ENCODE results near the gene KLHL29. TPM values are rescaled to one million over a fixed set of nuclear protein-coding genes. Genes with fewer than 3 reads are reported as not detected.

KLHL29 gene
- total and polyA plus RNA-seq, 4 experiments from 2014 or later, result 0.24 to 2.4 (median 1.9) TPM; not detected in 1

DNA sequence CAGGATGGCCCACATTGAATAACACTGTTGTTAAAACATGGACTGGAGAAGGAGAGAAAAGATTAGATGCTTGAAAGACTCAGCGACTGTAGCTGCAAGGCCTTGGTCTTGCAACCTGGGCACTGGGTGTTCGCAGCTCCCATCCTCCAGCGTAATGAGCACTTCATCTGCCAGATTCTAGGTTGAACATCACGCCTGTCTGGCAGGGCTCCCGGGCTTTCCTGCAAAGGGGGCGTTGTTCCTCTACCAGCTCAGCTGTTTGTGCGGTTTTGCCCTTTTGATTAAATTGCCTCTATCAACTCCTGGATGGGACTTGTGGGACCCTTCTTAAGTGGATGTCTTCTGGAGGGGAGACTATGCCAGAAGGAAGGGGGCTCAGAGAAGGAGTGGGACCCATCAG is 215.4 kb downstream of the KLHL29 start:
- peaks cover under 1 to 3% of the 10 kb centered on the region in 2 donors for H3K27me3 Mint-ChIP-seq
- no peak overlapping the region for H3K27ac ChIP-seq (ENCODE audit: low read depth, low read length)
- H3K36me3 ChIP-seq (ENCODE audit: insufficient read depth, low read length), result no peaks in the 10 kb centered on the region
- peaks cover 0 to 2% (median 0%) of the 10 kb centered on the region in 8 donors for H3K9me3 Mint-ChIP-seq
- no peak overlapping the region for H3K27ac Mint-ChIP-seq
- DNase-seq, result no peak
- no peaks in the 10 kb centered on the region for H3K4me1 ChIP-seq (ENCODE audit: insufficient read depth, low read length)
- intact Hi-C loops (cut with micrococcal nuclease), result no loop called here
- H3K9me3 ChIP-seq (ENCODE audit: control insufficient read depth in 1 of 2, low read length in 2 of 2), result no peaks in the 10 kb centered on the region
- ChIA-PET POLR2A (ENCODE audit: partially characterized antibody) (no interaction called here), CTCF (ENCODE audit: partially characterized antibody) (no interaction called here)
- no peaks in the 10 kb centered on the region for H3K27me3 ChIP-seq (ENCODE audit: insufficient read depth, low read length)
- no peak overlapping the region for H3K4me3 ChIP-seq (ENCODE audit: low read length in 2 of 2)
- no peak overlapping the region for H3K4me3 Mint-ChIP-seq
- no peaks in the 10 kb centered on the region for H3K4me1 Mint-ChIP-seq
- H3K36me3 Mint-ChIP-seq, result no peaks in the 10 kb centered on the region

GRCh38 chr2:23601301-23601965 is 216.5 kb downstream of the KLHL29 start:
- POLR2A ChIA-PET (ENCODE audit: partially characterized antibody), result no interaction called here
- H3K36me3 ChIP-seq (ENCODE audit: insufficient read depth, low read length), result no peaks in the 10 kb centered on the region
- Mint-ChIP-seq H3K36me3 (no peaks in the 10 kb centered on the region), H3K4me3 (no peak overlapping the region), H3K27ac (no peak overlapping the region), H3K27me3 (peaks cover 0 to 1% of the 10 kb centered on the region in 2 donors), H3K9me3 (peaks cover 0 to 12% (median 5%) of the 10 kb centered on the region in 8 donors), H3K4me1 (no peaks in the 10 kb centered on the region)
- intact Hi-C loops (cut with micrococcal nuclease), result no loop called here
- H3K4me3 ChIP-seq (ENCODE audit: low read length in 2 of 2), result no peak overlapping the region
- no peak for DNase-seq
- H3K27ac ChIP-seq (ENCODE audit: low read depth, low read length), result no peak overlapping the region
- CTCF ChIA-PET (ENCODE audit: partially characterized antibody), result no interaction called here
- no peaks in the 10 kb centered on the region for H3K27me3 ChIP-seq (ENCODE audit: insufficient read depth, low read length)
- H3K4me1 ChIP-seq (ENCODE audit: insufficient read depth, low read length), result no peaks in the 10 kb centered on the region
- no peaks in the 10 kb centered on the region for H3K9me3 ChIP-seq (ENCODE audit: control insufficient read depth in 1 of 2, low read length in 2 of 2)

DNA sequence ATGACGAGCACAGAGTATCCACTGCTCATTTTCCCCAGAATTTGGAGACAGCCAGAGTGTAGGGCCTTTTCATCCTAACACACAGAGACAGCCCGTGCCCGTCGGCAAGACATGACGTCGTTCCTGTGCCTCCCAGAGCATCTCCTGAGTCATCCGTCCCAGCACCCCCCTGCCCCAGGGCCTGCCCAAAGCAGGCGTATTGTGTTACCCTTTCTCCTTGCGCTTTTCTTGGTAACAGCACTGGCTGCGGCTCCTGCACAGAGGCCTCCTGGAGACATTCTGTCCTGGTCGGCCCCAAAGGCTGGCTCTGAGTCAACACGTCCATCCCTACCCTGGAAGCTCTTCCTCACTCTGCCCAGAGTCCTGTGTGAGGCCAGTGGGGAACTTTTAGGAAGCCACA is 217.1 kb downstream of the KLHL29 start:
- POLR2A ChIA-PET (ENCODE audit: partially characterized antibody), result no interaction called here
- no peak overlapping the region for H3K27ac ChIP-seq (ENCODE audit: low read depth, low read length)
- H3K4me1 Mint-ChIP-seq, result no peaks in the 10 kb centered on the region
- no peaks in the 10 kb centered on the region for H3K27me3 ChIP-seq (ENCODE audit: insufficient read depth, low read length)
- H3K4me3 Mint-ChIP-seq, result no peak overlapping the region
- CTCF ChIA-PET (ENCODE audit: partially characterized antibody), result no interaction called here
- H3K36me3 ChIP-seq (ENCODE audit: insufficient read depth, low read length), result no peaks in the 10 kb centered on the region
- H3K36me3 Mint-ChIP-seq, result no peaks in the 10 kb centered on the region
- no peak for DNase-seq
- intact Hi-C loops (cut with micrococcal nuclease), result no loop called here
- H3K27ac Mint-ChIP-seq, result no peak overlapping the region
- no peak overlapping the region for H3K4me3 ChIP-seq (ENCODE audit: low read length in 2 of 2)
- H3K9me3 ChIP-seq (ENCODE audit: control insufficient read depth in 1 of 2, low read length in 2 of 2), result peaks cover 0 to 4% of the 10 kb centered on the region in 2 donors
- H3K27me3 Mint-ChIP-seq, result no peaks in the 10 kb centered on the region
- no peaks in the 10 kb centered on the region for H3K4me1 ChIP-seq (ENCODE audit: insufficient read depth, low read length)
- H3K9me3 Mint-ChIP-seq, result peaks cover 0 to 19% (median 9%) of the 10 kb centered on the region in 8 donors

- Histone ChIP-seq H3K4me3 (ENCODE audit: low read length in 2 of 2) (no peak overlapping the region), H3K9me3 (ENCODE audit: control insufficient read depth in 1 of 2, low read length in 2 of 2) (peaks cover 0 to 4% of the 10 kb centered on the region in 2 donors), H3K4me1 (ENCODE audit: insufficient read depth, low read length) (no peaks in the 10 kb centered on the region), H3K27ac (ENCODE audit: low read depth, low read length) (no peak overlapping the region), H3K36me3 (ENCODE audit: insufficient read depth, low read length) (no peaks in the 10 kb centered on the region), H3K27me3 (ENCODE audit: insufficient read depth, low read length) (no peaks in the 10 kb centered on the region)
- Mint-ChIP-seq H3K36me3 (no peaks in the 10 kb centered on the region), H3K9me3 (peaks cover 0 to 26% (median 14%) of the 10 kb centered on the region in 8 donors), H3K27me3 (no peaks in the 10 kb centered on the region), H3K4me3 (no peak overlapping the region), H3K27ac (no peak overlapping the region), H3K4me1 (no peaks in the 10 kb centered on the region)
- ChIA-PET CTCF (ENCODE audit: partially characterized antibody) (no interaction called here), POLR2A (ENCODE audit: partially characterized antibody) (no interaction called here)
- intact Hi-C loops (cut with micrococcal nuclease), result no loop called here
- no peak for DNase-seq
These were observed 218.2 kb downstream of the KLHL29 start for GRCh38 chr2:23603156-23603555.

DNA sequence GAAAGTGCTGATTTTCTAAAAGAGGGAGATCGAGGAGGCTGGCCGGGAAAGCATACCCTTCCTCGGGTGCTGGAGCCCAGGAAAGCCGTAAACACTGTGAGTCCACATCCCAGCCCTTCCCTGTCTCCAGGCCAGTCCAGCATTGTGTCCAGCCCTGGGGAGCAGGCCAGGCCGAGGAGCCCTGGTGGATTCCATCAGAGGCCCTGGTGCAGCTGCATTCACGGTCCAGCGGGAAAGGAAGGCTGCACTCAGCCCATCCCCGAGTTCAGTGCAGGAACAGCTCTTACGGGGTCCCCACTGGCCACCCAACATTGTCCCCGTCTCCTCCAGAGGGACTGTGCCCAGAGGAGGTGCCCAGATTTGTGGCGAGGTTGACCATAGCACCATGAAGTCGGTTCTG is 218.6 kb downstream of the KLHL29 start:
- no peaks in the 10 kb centered on the region for H3K4me1 ChIP-seq (ENCODE audit: insufficient read depth, low read length)
- H3K9me3 ChIP-seq (ENCODE audit: control insufficient read depth in 1 of 2, low read length in 2 of 2), result peaks cover 0 to 4% of the 10 kb centered on the region in 2 donors
- ChIA-PET CTCF (ENCODE audit: partially characterized antibody) (no interaction called here), POLR2A (ENCODE audit: partially characterized antibody) (no interaction called here)
- Mint-ChIP-seq H3K4me3 (no peak overlapping the region), H3K9me3 (peaks cover 0 to 26% (median 14%) of the 10 kb centered on the region in 8 donors), H3K36me3 (no peaks in the 10 kb centered on the region), H3K27ac (no peak overlapping the region), H3K4me1 (no peaks in the 10 kb centered on the region), H3K27me3 (no peaks in the 10 kb centered on the region)
- H3K27me3 ChIP-seq (ENCODE audit: insufficient read depth, low read length), result no peaks in the 10 kb centered on the region
- intact Hi-C loops (cut with micrococcal nuclease), result no loop called here
- H3K4me3 ChIP-seq (ENCODE audit: low read length in 2 of 2), result no peak overlapping the region
- no peak for DNase-seq
- H3K27ac ChIP-seq (ENCODE audit: low read depth, low read length), result no peak overlapping the region
- H3K36me3 ChIP-seq (ENCODE audit: insufficient read depth, low read length), result no peaks in the 10 kb centered on the region

GRCh38 chr2:23604731-23605130 is 219.8 kb downstream of the KLHL29 start:
- intact Hi-C loops (cut with micrococcal nuclease), result no loop called here
- Histone ChIP-seq H3K9me3 (ENCODE audit: control insufficient read depth in 1 of 2, low read length in 2 of 2) (peaks cover 0 to 4% of the 10 kb centered on the region in 2 donors), H3K4me1 (ENCODE audit: insufficient read depth, low read length) (no peaks in the 10 kb centered on the region), H3K4me3 (ENCODE audit: low read length in 2 of 2) (no peak overlapping the region), H3K36me3 (ENCODE audit: insufficient read depth, low read length) (no peaks in the 10 kb centered on the region), H3K27ac (ENCODE audit: low read depth, low read length) (no peak overlapping the region), H3K27me3 (ENCODE audit: insufficient read depth, low read length) (no peaks in the 10 kb centered on the region)
- Mint-ChIP-seq H3K4me1 (no peaks in the 10 kb centered on the region), H3K27ac (no peak overlapping the region), H3K4me3 (no peak overlapping the region), H3K36me3 (peaks cover 2 to 4% of the 10 kb centered on the region in 2 donors), H3K9me3 (peaks cover 3 to 29% (median 16%) of the 10 kb centered on the region in 8 donors), H3K27me3 (peaks cover 2 to 8% of the 10 kb centered on the region in 2 donors)
- ChIA-PET CTCF (ENCODE audit: partially characterized antibody) (no interaction called here), POLR2A (ENCODE audit: partially characterized antibody) (no interaction called here)
- DNase-seq, result no peak

- POLR2A ChIA-PET (ENCODE audit: partially characterized antibody), result no interaction called here
These were observed 220.3 kb downstream of the KLHL29 start for GRCh38 chr2:23605236-23605635.

More at GRCh38 chr2:23605236-23605635, 220.3 kb downstream of the KLHL29 start:
- Mint-ChIP-seq H3K36me3 (peaks cover 2 to 4% of the 10 kb centered on the region in 2 donors), H3K9me3 (peaks cover 3 to 30% (median 16%) of the 10 kb centered on the region in 8 donors), H3K4me3 (no peak overlapping the region), H3K27ac (no peak overlapping the region), H3K4me1 (no peaks in the 10 kb centered on the region), H3K27me3 (peaks cover 2 to 10% of the 10 kb centered on the region in 2 donors)
- Histone ChIP-seq H3K4me3 (ENCODE audit: low read length in 2 of 2) (no peak overlapping the region), H3K27me3 (ENCODE audit: insufficient read depth, low read length) (no peaks in the 10 kb centered on the region), H3K36me3 (ENCODE audit: insufficient read depth, low read length) (no peaks in the 10 kb centered on the region), H3K4me1 (ENCODE audit: insufficient read depth, low read length) (no peaks in the 10 kb centered on the region), H3K27ac (ENCODE audit: low read depth, low read length) (no peak overlapping the region), H3K9me3 (ENCODE audit: control insufficient read depth in 1 of 2, low read length in 2 of 2) (peaks cover 0 to 4% of the 10 kb centered on the region in 2 donors)
- intact Hi-C loops (cut with micrococcal nuclease), result no loop called here
- CTCF ChIA-PET (ENCODE audit: partially characterized antibody), result no interaction called here
- DNase-seq, result no peak

Data from CD4-positive, alpha-beta memory T cell (primary cell).